PC-3 (cell line): Measurements from ENCODE around the gene CLINT1. TPM values are rescaled to one million over a fixed set of nuclear protein-coding genes. Genes with fewer than 3 reads are reported as not detected.

ENCODE experiments used
- ATAC-seq: fragments of 200-7000 bp; cut with Tn5 transposase; 2 replicates; pipeline ENCODE4 v1.9.1; 2020; ENCODE audit warnings: mild to moderate bottlenecking, moderate library complexity
- BruUV-seq: library from RNA; stranded (reverse); fragments of 400-500 nt; replicated peaks from 2 replicates; lab custom pipeline; 2021; lab: Mats Ljungman, UMichigan
- CTCF ChIA-PET: fragments of 300-600 bp; sonication (Branson Sonifier 250); formaldehyde crosslinking; loops from one replicate; lab custom pipeline; 2022; ENCODE audit warnings: antibody characterized with exemption; lab: Charles Lee
- POLR2A ChIA-PET: fragments of 300-600 bp; sonication (Branson Sonifier 250); formaldehyde crosslinking; loops from one replicate; lab custom pipeline; 2022; ENCODE audit warnings: antibody characterized with exemption; ENCODE audit not compliant: unreplicated experiment; lab: Charles Lee
- DNase-seq: peaks from one replicate; pipeline ENCODE4 v3.0.0-alpha.2; 2015
- H2AFZ ChIP-seq: fragments of 300-600 bp; sonication (generic); 2 replicates; pipeline ENCODE4 v1.6.0; 2016; ENCODE audit warnings: antibody characterized with exemption, low read length
- H3F3A ChIP-seq: fragments of 300-600 bp; sonication (generic); one replicate; pipeline ENCODE4 v1.6.0; 2017; ENCODE audit warnings: antibody characterized with exemption, low read length, control low read depth, mild to moderate bottlenecking; ENCODE audit not compliant: unreplicated experiment
- H3K27ac ChIP-seq: fragments of 300-600 bp; sonication (generic); 2 replicates; pipeline ENCODE4 v1.5.1; 2016; ENCODE audit warnings: mild to moderate bottlenecking, low read length
- H3K27me3 ChIP-seq: fragments of 300-600 bp; sonication (generic); 2 replicates; pipeline ENCODE4 v1.6.1; 2016; ENCODE audit warnings: low read length, mixed read lengths
- H3K36me3 ChIP-seq: fragments of 300-600 bp; sonication (generic); 2 replicates; pipeline ENCODE4 v1.6.1; 2016; ENCODE audit warnings: low read depth, mixed run types, low read length, mixed read lengths
- H3K4me1 ChIP-seq: fragments of 300-600 bp; sonication (generic); 2 replicates; pipeline ENCODE4 v1.5.1; 2016; ENCODE audit warnings: low read length; ENCODE audit not compliant: insufficient read depth
- H3K4me2 ChIP-seq: fragments of 300-600 bp; sonication (generic); 2 replicates; pipeline ENCODE4 v1.6.0; 2016; ENCODE audit warnings: low read length
- H3K4me3 ChIP-seq: fragments of 300-600 bp; sonication (generic); 2 replicates; pipeline ENCODE4 v1.5.1; 2016; ENCODE audit warnings: mild to moderate bottlenecking, low read length, mixed read lengths
- H3K79me2 ChIP-seq: fragments of 300-600 bp; sonication (generic); 2 replicates; pipeline ENCODE4 v1.6.1; 2017; ENCODE audit warnings: low read length, mixed read lengths
- H3K9ac ChIP-seq: fragments of 300-600 bp; sonication (generic); 2 replicates; pipeline ENCODE4 v1.6.0; 2016; ENCODE audit warnings: mild to moderate bottlenecking, low read length
- H3K9me2 ChIP-seq: fragments of 300-600 bp; sonication (generic); replicated peaks from 2 replicates; pipeline ENCODE4 v1.6.1; 2016; ENCODE audit warnings: mixed run types, low read length, mixed read lengths
- H3K9me3 ChIP-seq: fragments of 300-600 bp; sonication (generic); 2 replicates; pipeline ENCODE4 v1.6.1; 2016; ENCODE audit warnings: low read length, mixed read lengths
- H4K20me1 ChIP-seq: fragments of 300-600 bp; sonication (generic); 2 replicates; pipeline ENCODE4 v1.6.1; 2016; ENCODE audit warnings: low read length, mixed read lengths
- EZH2 ChIP-seq: fragments of 300-600 bp; sonication (generic); IDR thresholded peaks from one replicate; pipeline ENCODE4 v1.6.1; 2017; ENCODE audit warnings: antibody characterized with exemption, mild to moderate bottlenecking, low read length; ENCODE audit not compliant: unreplicated experiment
- EZH2phosphoT487 ChIP-seq: fragments of 300-600 bp; sonication (generic); IDR thresholded peaks from 2 replicates; pipeline ENCODE4 v1.6.1; 2018; ENCODE audit warnings: mild to moderate bottlenecking, antibody characterized with exemption, low read length, borderline replicate concordance
- intact Hi-C: fragments of 100-400 bp; cut with micrococcal nuclease; formaldehyde crosslinking; loops from 2 replicates; pipeline ENCODE4 v1.9.0; 2023
- total RNA-seq: library from RNA; depleted of rRNA; stranded (reverse); fragments of >200 nt; gene quantifications from 2 replicates; pipeline ENCODE4 v1.2.3, GENCODE V29; 2014
- TF ChIP-seq, protein P1 (sequence below): fragments of 300-600 bp; sonication (generic); conservative IDR thresholded peaks from 2 replicates; pipeline ENCODE4 v1.5.1; 2017; ENCODE audit warnings: antibody characterized with exemption, low read depth, mild to moderate bottlenecking, low read length

Gene CLINT1
- total RNA-seq, 1 experiment from 2014 or later, result 125 TPM

DNA sequence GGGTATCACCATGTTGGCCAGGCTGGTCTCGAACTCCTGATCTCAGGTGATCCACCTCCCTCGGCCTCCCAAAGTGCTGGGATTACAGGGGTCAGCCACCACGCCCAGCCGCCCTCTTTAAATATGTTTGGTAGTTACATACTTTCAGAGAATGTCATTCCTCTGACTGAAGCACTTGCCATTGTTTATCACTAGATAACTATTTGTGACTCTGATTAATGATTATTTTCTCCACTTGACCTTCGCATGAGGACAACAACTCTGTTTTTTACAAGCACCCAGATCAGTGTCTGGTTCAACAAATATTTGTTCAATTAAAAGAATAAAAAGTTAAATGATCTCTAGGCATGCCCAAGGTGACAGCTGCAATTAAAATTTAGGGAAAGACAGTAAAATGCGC is 56.2 kb downstream of the CLINT1 start:
- H3K4me3 ChIP-seq, result no peak overlapping the region
- H3K4me2 ChIP-seq, result no peak overlapping the region
- no peaks in the 10 kb centered on the region for H3K79me2 ChIP-seq
- no peak for DNase-seq
- BruUV-seq, result no TSS peak
- H3K27me3 ChIP-seq, result no peaks in the 10 kb centered on the region
- H2AFZ ChIP-seq, result no peak overlapping the region
- no peaks in the 10 kb centered on the region for H3F3A ChIP-seq
- peaks cover 41% of the 10 kb centered on the region for H3K36me3 ChIP-seq
- intact Hi-C loops, result no loop called here
- H3K27ac ChIP-seq, result no peak overlapping the region
- H3K9me3 ChIP-seq, result no peaks in the 10 kb centered on the region
- no peak for TF ChIP-seq EZH2phosphoT487
- TF ChIP-seq, protein P1, sequence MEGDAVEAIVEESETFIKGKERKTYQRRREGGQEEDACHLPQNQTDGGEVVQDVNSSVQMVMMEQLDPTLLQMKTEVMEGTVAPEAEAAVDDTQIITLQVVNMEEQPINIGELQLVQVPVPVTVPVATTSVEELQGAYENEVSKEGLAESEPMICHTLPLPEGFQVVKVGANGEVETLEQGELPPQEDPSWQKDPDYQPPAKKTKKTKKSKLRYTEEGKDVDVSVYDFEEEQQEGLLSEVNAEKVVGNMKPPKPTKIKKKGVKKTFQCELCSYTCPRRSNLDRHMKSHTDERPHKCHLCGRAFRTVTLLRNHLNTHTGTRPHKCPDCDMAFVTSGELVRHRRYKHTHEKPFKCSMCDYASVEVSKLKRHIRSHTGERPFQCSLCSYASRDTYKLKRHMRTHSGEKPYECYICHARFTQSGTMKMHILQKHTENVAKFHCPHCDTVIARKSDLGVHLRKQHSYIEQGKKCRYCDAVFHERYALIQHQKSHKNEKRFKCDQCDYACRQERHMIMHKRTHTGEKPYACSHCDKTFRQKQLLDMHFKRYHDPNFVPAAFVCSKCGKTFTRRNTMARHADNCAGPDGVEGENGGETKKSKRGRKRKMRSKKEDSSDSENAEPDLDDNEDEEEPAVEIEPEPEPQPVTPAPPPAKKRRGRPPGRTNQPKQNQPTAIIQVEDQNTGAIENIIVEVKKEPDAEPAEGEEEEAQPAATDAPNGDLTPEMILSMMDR, result no peak
- no peak for TF ChIP-seq EZH2
- H3K4me1 ChIP-seq, result no peaks in the 10 kb centered on the region
- POLR2A ChIA-PET, result no interaction called here
- no peak overlapping the region for H3K9ac ChIP-seq
- ATAC-seq, result 0 out of 2 replicates have a peak, but pooled peaks have one; percentile 24
- H3K9me2 ChIP-seq, result no peaks in the 10 kb centered on the region
- no peaks in the 10 kb centered on the region for H4K20me1 ChIP-seq
- CTCF ChIA-PET, result no interaction called here

GRCh38 chr5:157800137-157800536 is 58.8 kb downstream of the CLINT1 start:
- Histone ChIP-seq H3K36me3 (peaks cover 35% of the 10 kb centered on the region), H3K27ac (no peak overlapping the region), H3K9ac (no peak overlapping the region), H3K79me2 (no peaks in the 10 kb centered on the region), H3F3A (no peaks in the 10 kb centered on the region), H3K4me3 (no peak overlapping the region), H3K27me3 (no peaks in the 10 kb centered on the region), H2AFZ (no peak overlapping the region), H3K9me2 (no peaks in the 10 kb centered on the region), H3K9me3 (no peaks in the 10 kb centered on the region), H3K4me1 (no peaks in the 10 kb centered on the region), H3K4me2 (no peak overlapping the region), H4K20me1 (no peaks in the 10 kb centered on the region)
- ChIA-PET CTCF (no interaction called here), POLR2A (no interaction called here)
- ATAC-seq (no peak), DNase-seq (no peak)
- no peak for TF ChIP-seq EZH2phosphoT487
- no peak for TF ChIP-seq EZH2
- TF ChIP-seq, protein P1, result no peak
- intact Hi-C loops, result no loop called here
- BruUV-seq, result no TSS peak

GRCh38 chr5:157799578-157799977 is 59.4 kb downstream of the CLINT1 start:
- H3K4me2 ChIP-seq, result no peak overlapping the region
- no peaks in the 10 kb centered on the region for H4K20me1 ChIP-seq
- TF ChIP-seq EZH2, result no peak
- TF ChIP-seq, protein P1, result no peak
- no peak for TF ChIP-seq EZH2phosphoT487
- H3K27me3 ChIP-seq, result no peaks in the 10 kb centered on the region
- ChIA-PET CTCF (no interaction called here), POLR2A (no interaction called here)
- no peaks in the 10 kb centered on the region for H3K4me1 ChIP-seq
- H3K4me3 ChIP-seq, result no peak overlapping the region
- H2AFZ ChIP-seq, result no peak overlapping the region
- no peak overlapping the region for H3K9ac ChIP-seq
- H3K36me3 ChIP-seq, result peaks cover 32% of the 10 kb centered on the region
- no peak for DNase-seq
- H3F3A ChIP-seq, result no peaks in the 10 kb centered on the region
- no peak overlapping the region for H3K27ac ChIP-seq
- H3K9me2 ChIP-seq, result no peaks in the 10 kb centered on the region
- no peaks in the 10 kb centered on the region for H3K79me2 ChIP-seq
- no peaks in the 10 kb centered on the region for H3K9me3 ChIP-seq
- ATAC-seq, result no peak
- intact Hi-C loops, result loop anchor here (5.0 kb wide), 1 partner anchor 37 kb away; no protein-coding TSS in a partner anchor
- no TSS peak for BruUV-seq
